Measurements from ENCODE around the gene TMEM128.
"Not testable (repeated sequence)": the region's sequence is repeated elsewhere in the genome, so short reads cannot be mapped to it uniquely, and the experiment has no call there.

The TMEM128 gene

GRCh38 chr4:4248029-4248884, at the start of gene TMEM128:
Gene TMEM128 (minus strand): TSS chr4:4248223. CDS start chr4:4248202, 21 bp downstream.
- DNase-seq: peak; percentile 86 to 88

GRCh38 chr4:4296283-4296846, 48.3 kb upstream of the TMEM128 start:
- no peak for DNase-seq

- DNase-seq: no peak
Observed at GRCh38 chr4:4293279-4293678, 45.3 kb upstream of the TMEM128 start.

- peak; percentile 93 to 96 for DNase-seq
Observed at GRCh38 chr4:4289941-4290850, 42.2 kb upstream of the TMEM128 start, which contains the start of the genes LYAR and ZBTB49. Gene LYAR (minus strand): TSS chr4:4290154. CDS start chr4:4283742, 6,412 bp downstream. Gene ZBTB49 (plus strand): TSS chr4:4290251. CDS start chr4:4299946, 9,695 bp downstream.

- peak in 1 of 2 experiments; percentile 6 for DNase-seq
Observed at GRCh38 chr4:4289597-4289940, 41.5 kb upstream of the TMEM128 start.

- DNase-seq: no peak
Observed at GRCh38 chr4:4289055-4289454, 41.0 kb upstream of the TMEM128 start.

- DNase-seq: no peak
Observed at GRCh38 chr4:4288098-4288497, 40.1 kb upstream of the TMEM128 start.

GRCh38 chr4:4284827-4285618, 37.0 kb upstream of the TMEM128 start:
- no peak for DNase-seq

GRCh38 chr4:4281787-4282186, 33.8 kb upstream of the TMEM128 start:
- no peak for DNase-seq

- no peak for DNase-seq
Observed at GRCh38 chr4:4277531-4277930, 29.5 kb upstream of the TMEM128 start.

- DNase-seq: no peak
Observed at GRCh38 chr4:4274226-4274625, 26.2 kb upstream of the TMEM128 start.

GRCh38 chr4:4271912-4272311, 23.9 kb upstream of the TMEM128 start:
- no peak for DNase-seq

- no peak for DNase-seq
Observed at GRCh38 chr4:4270529-4270928, 22.5 kb upstream of the TMEM128 start.

- DNase-seq: no peak
Observed at GRCh38 chr4:4269856-4270255, 21.8 kb upstream of the TMEM128 start.

- no peak for DNase-seq
Observed at GRCh38 chr4:4269331-4269731, 21.3 kb upstream of the TMEM128 start.

GRCh38 chr4:4268776-4269175, 20.8 kb upstream of the TMEM128 start:
- DNase-seq: no peak

GRCh38 chr4:4267981-4268380, 20.0 kb upstream of the TMEM128 start:
- DNase-seq: no peak

- no peak for DNase-seq
Observed at GRCh38 chr4:4260185-4260751, 12.2 kb upstream of the TMEM128 start.

- DNase-seq: no peak
Observed at GRCh38 chr4:4259484-4260100, 11.6 kb upstream of the TMEM128 start.

- DNase-seq: not testable (repeated sequence)
Observed at GRCh38 chr4:4257705-4258104, 9.7 kb upstream of the TMEM128 start.

- no peak for DNase-seq
Observed at GRCh38 chr4:4256799-4257198, 8.8 kb upstream of the TMEM128 start.

- no peak for DNase-seq
Observed at GRCh38 chr4:4254666-4255065, 6.6 kb upstream of the TMEM128 start.

Data from stimulated activated CD4-positive, alpha-beta T cell treated with anti-CD3 and anti-CD28 coated beads, Interleukin-4, amount 100 ng/mL, for 4 hours (primary cell).